ENCODE results near the gene TRUB2. TPM values are rescaled to one million over a fixed set of nuclear protein-coding genes. Genes with fewer than 3 reads are reported as not detected.

Gene TRUB2
- total RNA-seq, 1 donor from 2014 or later, result 19.8 TPM

GRCh38 chr9:128360826-128361225 is 38.6 kb upstream of the TRUB2 start:
- DNase-seq (ENCODE audit: low spot score), result no peak
- H3K4me3 Mint-ChIP-seq (ENCODE audit: unreplicated experiment), result no peak overlapping the region
- TF ChIP-seq, protein P1, sequence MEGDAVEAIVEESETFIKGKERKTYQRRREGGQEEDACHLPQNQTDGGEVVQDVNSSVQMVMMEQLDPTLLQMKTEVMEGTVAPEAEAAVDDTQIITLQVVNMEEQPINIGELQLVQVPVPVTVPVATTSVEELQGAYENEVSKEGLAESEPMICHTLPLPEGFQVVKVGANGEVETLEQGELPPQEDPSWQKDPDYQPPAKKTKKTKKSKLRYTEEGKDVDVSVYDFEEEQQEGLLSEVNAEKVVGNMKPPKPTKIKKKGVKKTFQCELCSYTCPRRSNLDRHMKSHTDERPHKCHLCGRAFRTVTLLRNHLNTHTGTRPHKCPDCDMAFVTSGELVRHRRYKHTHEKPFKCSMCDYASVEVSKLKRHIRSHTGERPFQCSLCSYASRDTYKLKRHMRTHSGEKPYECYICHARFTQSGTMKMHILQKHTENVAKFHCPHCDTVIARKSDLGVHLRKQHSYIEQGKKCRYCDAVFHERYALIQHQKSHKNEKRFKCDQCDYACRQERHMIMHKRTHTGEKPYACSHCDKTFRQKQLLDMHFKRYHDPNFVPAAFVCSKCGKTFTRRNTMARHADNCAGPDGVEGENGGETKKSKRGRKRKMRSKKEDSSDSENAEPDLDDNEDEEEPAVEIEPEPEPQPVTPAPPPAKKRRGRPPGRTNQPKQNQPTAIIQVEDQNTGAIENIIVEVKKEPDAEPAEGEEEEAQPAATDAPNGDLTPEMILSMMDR (IDR thresholded peaks at IDR 0.05), result no peak
- H3K9me3 Mint-ChIP-seq (ENCODE audit: low read depth), result no peaks in the 10 kb centered on the region
- H3K27ac Mint-ChIP-seq (ENCODE audit: unreplicated experiment), result peak overlapping the region; percentile 93
- peaks cover 29% of the 10 kb centered on the region for H3K4me1 Mint-ChIP-seq (ENCODE audit: low read depth)
- H3K36me3 Mint-ChIP-seq (ENCODE audit: low read depth), result peaks cover 7% of the 10 kb centered on the region
- H3K27me3 Mint-ChIP-seq (ENCODE audit: low read depth), result no peaks in the 10 kb centered on the region

DNA sequence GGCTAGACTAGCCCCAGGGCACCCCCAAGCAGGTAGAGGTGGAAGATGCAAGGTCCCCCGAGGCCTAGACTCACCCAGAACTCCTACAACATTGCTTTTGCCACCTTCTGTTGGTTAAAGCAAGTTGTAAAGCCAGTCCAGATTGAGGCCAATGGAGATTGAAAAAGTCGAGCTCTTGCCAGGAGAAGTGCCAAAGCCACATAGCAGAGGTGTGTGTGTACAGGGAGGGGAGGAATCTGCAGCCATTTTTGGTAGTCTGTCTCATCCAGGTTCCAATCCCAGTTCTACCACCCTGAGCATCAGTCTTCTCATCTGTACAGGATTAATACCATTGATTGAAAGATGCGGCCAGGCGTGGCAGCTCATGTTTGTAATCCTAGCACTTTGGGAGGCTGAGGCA is 36.6 kb upstream of the TRUB2 start:
- DNase-seq (ENCODE audit: low spot score), result no peak
- Mint-ChIP-seq H3K4me1 (ENCODE audit: low read depth) (peaks cover 18% of the 10 kb centered on the region), H3K27ac (ENCODE audit: unreplicated experiment) (no peak overlapping the region), H3K27me3 (ENCODE audit: low read depth) (no peaks in the 10 kb centered on the region), H3K9me3 (ENCODE audit: low read depth) (no peaks in the 10 kb centered on the region), H3K36me3 (ENCODE audit: low read depth) (peaks cover 13% of the 10 kb centered on the region), H3K4me3 (ENCODE audit: unreplicated experiment) (no peak overlapping the region)
- TF ChIP-seq, protein P1 (IDR thresholded peaks at IDR 0.05), result no peak

DNA sequence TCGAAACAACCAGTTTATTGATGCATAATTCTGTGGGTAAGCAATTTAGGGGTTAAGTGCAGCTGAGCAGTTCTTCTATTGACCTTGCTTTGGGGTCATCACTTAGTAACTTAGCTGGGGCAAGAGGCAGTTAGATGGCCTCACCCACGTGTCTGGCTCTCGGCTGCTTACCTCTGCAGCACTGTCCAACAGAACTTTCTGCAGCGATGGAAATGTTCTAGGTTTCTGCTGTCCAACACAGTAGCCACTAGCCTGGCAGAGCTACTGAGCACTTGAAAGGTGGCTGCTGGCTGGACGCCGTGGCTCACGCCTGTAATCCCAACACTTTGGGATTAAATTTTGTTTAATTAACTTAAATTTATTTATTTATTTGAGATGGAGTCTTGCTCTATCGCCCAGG is 35.8 kb upstream of the TRUB2 start:
- no peak for DNase-seq (ENCODE audit: low spot score)
- no peaks in the 10 kb centered on the region for H3K27me3 Mint-ChIP-seq (ENCODE audit: low read depth)
- TF ChIP-seq, protein P1 (IDR thresholded peaks at IDR 0.05), result no peak
- H3K27ac Mint-ChIP-seq (ENCODE audit: unreplicated experiment), result no peak overlapping the region
- no peak overlapping the region for H3K4me3 Mint-ChIP-seq (ENCODE audit: unreplicated experiment)
- peaks cover 18% of the 10 kb centered on the region for H3K4me1 Mint-ChIP-seq (ENCODE audit: low read depth)
- no peaks in the 10 kb centered on the region for H3K9me3 Mint-ChIP-seq (ENCODE audit: low read depth)
- H3K36me3 Mint-ChIP-seq (ENCODE audit: low read depth), result peaks cover 13% of the 10 kb centered on the region

- H3K27ac Mint-ChIP-seq (ENCODE audit: unreplicated experiment), result no peak overlapping the region
- no peaks in the 10 kb centered on the region for H3K27me3 Mint-ChIP-seq (ENCODE audit: low read depth)
- no peaks in the 10 kb centered on the region for H3K4me1 Mint-ChIP-seq (ENCODE audit: low read depth)
- no peaks in the 10 kb centered on the region for H3K9me3 Mint-ChIP-seq (ENCODE audit: low read depth)
- H3K36me3 Mint-ChIP-seq (ENCODE audit: low read depth), result peaks cover 19% of the 10 kb centered on the region
- no peak for DNase-seq (ENCODE audit: low spot score)
- no peak overlapping the region for H3K4me3 Mint-ChIP-seq (ENCODE audit: unreplicated experiment)
- TF ChIP-seq, protein P1 (IDR thresholded peaks at IDR 0.05), result no peak
These were observed 33.2 kb upstream of the TRUB2 start for GRCh38 chr9:128355451-128355850.

DNA sequence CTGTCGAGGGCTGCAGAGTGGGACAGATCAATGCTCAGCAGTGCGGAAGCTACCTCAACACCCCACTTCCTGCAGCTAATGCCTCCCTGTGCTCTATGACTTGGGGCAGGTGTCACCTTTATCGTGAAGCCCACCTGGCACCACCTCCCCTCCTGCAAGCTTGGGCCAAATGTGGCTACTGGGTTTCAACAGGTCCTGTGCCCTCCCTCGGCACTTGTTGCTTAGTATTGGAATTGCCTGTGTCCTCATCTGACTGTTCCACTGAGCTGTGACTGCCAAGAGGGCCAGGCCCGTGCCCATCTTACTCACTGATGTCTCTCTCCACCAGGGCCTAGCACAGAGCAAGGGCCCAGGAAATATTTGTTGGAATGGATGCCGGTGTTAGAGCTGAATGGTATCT is 27.5 kb upstream of the TRUB2 start:
- Mint-ChIP-seq H3K4me3 (ENCODE audit: unreplicated experiment) (no peak overlapping the region), H3K9me3 (ENCODE audit: low read depth) (no peaks in the 10 kb centered on the region), H3K4me1 (ENCODE audit: low read depth) (no peaks in the 10 kb centered on the region), H3K27me3 (ENCODE audit: low read depth) (no peaks in the 10 kb centered on the region), H3K36me3 (ENCODE audit: low read depth) (peaks cover 24% of the 10 kb centered on the region), H3K27ac (ENCODE audit: unreplicated experiment) (no peak overlapping the region)
- DNase-seq (ENCODE audit: low spot score), result no peak
- TF ChIP-seq, protein P1 (IDR thresholded peaks at IDR 0.05), result no peak
